CD4-positive, alpha-beta memory T cell (primary cell): Measurements from ENCODE around the gene PHF11. TPM values are rescaled to one million over a fixed set of nuclear protein-coding genes. Genes with fewer than 3 reads are reported as not detected.

Source experiments
- CTCF ChIA-PET: fragments of 350-600 bp; sonication (Branson Sonifier 250); formaldehyde crosslinking; loops from one replicate; lab custom pipeline; 2021; ENCODE audit warnings: inconsistent platforms; ENCODE audit not compliant: partially characterized antibody; lab: Charles Lee
- POLR2A ChIA-PET: fragments of 350-600 bp; sonication (Branson Sonifier 250); formaldehyde crosslinking; loops from one replicate; lab custom pipeline; 2021; ENCODE audit not compliant: partially characterized antibody; lab: Charles Lee
- DNase-seq, 5 donors: peaks; one replicate each; pipeline versions ENCODE4 v3.0.0 to v3.0.0-alpha.2; 2020 to 2022; ENCODE audit warnings: mixed read lengths in 1 of 5
- H3K27ac ChIP-seq: one replicate; pipeline ENCODE4 v1.7.0; 2013; ENCODE audit warnings: low read depth, low read length
- H3K27me3 ChIP-seq: 2 replicates; pipeline ENCODE4 v1.7.0; 2013; ENCODE audit warnings: mild to moderate bottlenecking, low read length, moderate library complexity; ENCODE audit not compliant: insufficient read depth
- H3K36me3 ChIP-seq: 2 replicates; pipeline ENCODE4 v1.7.0; 2013; ENCODE audit warnings: mild to moderate bottlenecking, low read length, moderate library complexity; ENCODE audit not compliant: insufficient read depth
- H3K4me1 ChIP-seq: 2 replicates; pipeline ENCODE4 v1.7.0; 2013; ENCODE audit warnings: mild to moderate bottlenecking, low read length, moderate library complexity; ENCODE audit not compliant: insufficient read depth
- H3K4me3 ChIP-seq, 2 donors: one replicate each; pipeline ENCODE4 v1.7.0; 2013; ENCODE audit warnings: low read length in 2 of 2, mild to moderate bottlenecking in 1 of 2
- H3K9me3 ChIP-seq, 2 donors: one replicate each; pipeline ENCODE4 v1.7.0; 2013; ENCODE audit warnings: low read length in 2 of 2, control low read depth in 1 of 2; ENCODE audit not compliant: control insufficient read depth in 1 of 2
- H3K27ac Mint-ChIP-seq, 7 donors: one replicate each; pipeline ENCODE4 v1.8.0; 2020 to 2021; ENCODE audit warnings: mixed read lengths in 7 of 7, mild to moderate bottlenecking in 6 of 7, inconsistent platforms in 3 of 7, moderate library complexity in 3 of 7
- H3K27me3 Mint-ChIP-seq, 2 donors: one replicate each; pipeline ENCODE4 v1.8.0; 2020 to 2021; ENCODE audit warnings: mixed read lengths in 2 of 2
- H3K36me3 Mint-ChIP-seq, 2 donors: one replicate each; pipeline ENCODE4 v1.8.0; 2020 to 2021; ENCODE audit warnings: mixed read lengths in 2 of 2, inconsistent platforms in 1 of 2, mild to moderate bottlenecking in 1 of 2
- H3K4me1 Mint-ChIP-seq, 4 donors: one replicate each; pipeline ENCODE4 v1.8.0; 2020 to 2021; ENCODE audit warnings: mixed read lengths in 4 of 4, mild to moderate bottlenecking in 1 of 4
- H3K4me3 Mint-ChIP-seq, 8 donors: one replicate each; pipeline ENCODE4 v1.8.0; 2020 to 2021; ENCODE audit warnings: mixed read lengths in 8 of 8, mild to moderate bottlenecking in 7 of 8, moderate library complexity in 6 of 8, inconsistent platforms in 3 of 8
- H3K9me3 Mint-ChIP-seq, 8 donors: one replicate each; pipeline ENCODE4 v1.8.0; 2020 to 2021; ENCODE audit warnings: mixed read lengths in 8 of 8, mild to moderate bottlenecking in 5 of 8, inconsistent platforms in 3 of 8, moderate library complexity in 1 of 8
- intact Hi-C: fragments of 100-400 bp; cut with micrococcal nuclease; formaldehyde crosslinking; loops from one replicate; pipeline ENCODE4 v1.15.1; 2023
- polyA plus RNA-seq, 2 donors: library from polyadenylated mRNA; unstranded; fragments of 300-500 nt; fragmentation: Illumina TruSeq; gene quantifications; one replicate each; pipeline ENCODE4 v1.2.3, GENCODE V29; 2021
- total RNA-seq, 2 experiments: library from RNA; stranded (reverse); gene quantifications; one replicate each; pipeline ENCODE4 v1.2.3, GENCODE V29; 2021

The PHF11 gene
- total and polyA plus RNA-seq, 4 experiments from 2014 or later = 90.4 to 139 (median 118) TPM

DNA sequence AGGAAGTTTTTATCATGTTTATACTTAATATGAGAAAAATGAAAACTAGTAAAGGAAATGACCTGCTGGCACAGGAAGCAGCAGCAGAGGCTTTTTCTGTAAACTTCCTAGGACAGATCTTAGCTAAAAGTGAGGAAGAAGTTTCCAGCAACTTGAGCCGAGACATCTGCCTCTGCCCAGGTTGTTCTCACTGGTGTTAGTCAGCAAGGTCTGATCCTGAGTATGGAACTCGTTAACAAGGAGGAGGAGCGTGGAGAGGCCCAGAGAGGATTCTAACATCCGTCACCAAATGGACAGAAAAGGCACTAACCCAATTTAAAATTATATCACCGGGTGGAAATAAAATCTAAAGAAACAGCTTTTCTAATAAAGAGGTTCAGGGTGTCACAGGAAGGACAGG is 43.6 kb downstream of the PHF11 start:
- peak overlapping the region in 7 of 8 donors; percentile 23 to 90 (median 63) for H3K4me3 Mint-ChIP-seq
- peaks cover 8% of the 10 kb centered on the region for H3K36me3 ChIP-seq
- H3K27ac ChIP-seq = no peak overlapping the region
- intact Hi-C loops = loop anchor here (5.0 kb wide), 1 partner anchor 48 kb away; the partner anchor contains the start of gene RCBTB1
- no peaks in the 10 kb centered on the region for H3K27me3 ChIP-seq
- POLR2A ChIA-PET = interaction anchor here (0.6 to 2.9 kb wide), 6 partner anchors 9 to 95 kb away, joined by 3 to 15 read pairs (median 8); partner anchors contain the start of genes CAB39L, PHF11, RCBTB1 and SETDB2
- H3K4me1 ChIP-seq = peaks cover 20% of the 10 kb centered on the region
- no peak overlapping the region for H3K4me3 ChIP-seq
- no peak for DNase-seq
- no peaks in the 10 kb centered on the region for H3K9me3 ChIP-seq
- H3K27me3 Mint-ChIP-seq = no peaks in the 10 kb centered on the region
- CTCF ChIA-PET = interaction anchor here (1.2 to 1.7 kb wide), 3 partner anchors 67 to 239 kb away, joined by 3 read pairs; no protein-coding TSS in a partner anchor
- H3K9me3 Mint-ChIP-seq = no peaks in the 10 kb centered on the region
- H3K4me1 Mint-ChIP-seq = peaks cover 18 to 19% (median 19%) of the 10 kb centered on the region in 4 donors
- H3K27ac Mint-ChIP-seq = peak overlapping the region; percentile 18 to 86 (median 84)
- H3K36me3 Mint-ChIP-seq = peaks cover 22 to 35% of the 10 kb centered on the region in 2 donors

DNA sequence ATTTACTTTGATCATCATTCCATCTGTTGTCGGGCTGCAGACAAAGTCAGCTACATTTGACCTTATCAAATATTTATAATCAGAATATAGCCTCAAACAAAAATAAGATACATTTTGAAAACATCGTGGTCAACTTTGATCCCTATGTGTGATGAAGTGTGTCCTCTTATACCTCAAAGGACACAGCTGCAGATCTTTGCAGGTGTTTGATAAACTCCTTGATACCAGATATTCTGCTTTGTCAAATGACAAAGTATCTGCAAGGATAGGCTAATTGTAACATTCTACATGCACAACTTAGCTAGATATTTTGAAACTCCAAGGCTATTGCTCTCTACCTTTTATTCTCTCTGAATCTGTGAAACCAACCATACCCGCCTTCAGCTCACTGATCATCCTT is 44.0 kb downstream of the PHF11 start:
- H3K4me1 Mint-ChIP-seq = peaks cover 16 to 19% (median 19%) of the 10 kb centered on the region in 4 donors
- Histone ChIP-seq H3K36me3 (peaks cover 8% of the 10 kb centered on the region), H3K27ac (no peak overlapping the region), H3K4me3 (no peak overlapping the region), H3K27me3 (no peaks in the 10 kb centered on the region), H3K9me3 (no peaks in the 10 kb centered on the region), H3K4me1 (peaks cover 20% of the 10 kb centered on the region)
- H3K9me3 Mint-ChIP-seq = no peaks in the 10 kb centered on the region
- intact Hi-C loops = loop anchor here (5.0 kb wide), 2 partner anchors 42 to 48 kb away; partner anchors contain the start of genes PHF11 and RCBTB1
- H3K4me3 Mint-ChIP-seq = peak overlapping the region in 6 of 8 donors; percentile 76 to 90 (median 82)
- POLR2A ChIA-PET = interaction anchor here (0.6 to 2.9 kb wide), 7 partner anchors 9 to 96 kb away, joined by 3 to 15 read pairs (median 5); partner anchors contain the start of genes CAB39L, PHF11, RCBTB1 and SETDB2
- H3K27me3 Mint-ChIP-seq = no peaks in the 10 kb centered on the region
- H3K27ac Mint-ChIP-seq = peak overlapping the region in 5 of 7 donors; percentile 18 to 92 (median 84)
- CTCF ChIA-PET = interaction anchor here (1.2 to 1.7 kb wide), 3 partner anchors 67 to 240 kb away, joined by 3 read pairs; no protein-coding TSS in a partner anchor
- DNase-seq = no peak
- H3K36me3 Mint-ChIP-seq = peaks cover 23 to 39% of the 10 kb centered on the region in 2 donors

DNA sequence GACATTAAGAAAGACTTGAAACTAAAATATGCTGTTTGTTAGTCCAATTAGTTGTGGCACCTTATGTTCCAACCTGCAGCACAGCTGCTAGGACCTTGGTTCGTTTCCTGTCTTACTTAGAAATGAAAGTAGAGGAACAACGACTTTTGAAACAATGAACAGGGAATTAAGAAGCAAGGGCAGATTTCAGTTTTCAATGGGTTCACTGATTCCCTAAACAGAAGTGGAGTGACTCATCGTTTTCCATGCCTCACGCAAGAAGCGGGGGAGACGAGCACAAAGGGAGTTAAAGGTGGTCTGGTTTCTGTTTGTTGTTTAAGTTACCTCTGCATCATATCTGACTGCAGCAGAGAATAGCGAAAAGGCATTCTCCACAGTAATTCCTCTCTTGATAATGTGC is 44.8 kb downstream of the PHF11 start:
- Mint-ChIP-seq H3K27me3 (no peaks in the 10 kb centered on the region), H3K27ac (peak overlapping the region; percentile 39 to 95 (median 87)), H3K4me3 (peak overlapping the region; percentile 76 to 90 (median 83)), H3K36me3 (peaks cover 25 to 43% of the 10 kb centered on the region in 2 donors), H3K9me3 (no peaks in the 10 kb centered on the region), H3K4me1 (peaks cover 16 to 19% (median 18%) of the 10 kb centered on the region in 4 donors)
- H3K27ac ChIP-seq = peak overlapping the region; percentile 29
- ChIA-PET CTCF (interaction anchor here (1.2 to 1.7 kb wide), 2 partner anchors 98 to 241 kb away, joined by 3 read pairs; no protein-coding TSS in a partner anchor), POLR2A (interaction anchor here (1.0 to 2.9 kb wide), 6 partner anchors 10 to 96 kb away, joined by 3 to 15 read pairs (median 8); partner anchors contain the start of genes CAB39L, PHF11, RCBTB1 and SETDB2)
- peaks cover 20% of the 10 kb centered on the region for H3K4me1 ChIP-seq
- H3K27me3 ChIP-seq = no peaks in the 10 kb centered on the region
- H3K4me3 ChIP-seq = peak overlapping the region; percentile 3 to 36
- intact Hi-C loops = loop anchor here (5.0 kb wide), 1 partner anchor 43 kb away; the partner anchor contains the start of gene PHF11
- H3K9me3 ChIP-seq = no peaks in the 10 kb centered on the region
- H3K36me3 ChIP-seq = peaks cover 10% of the 10 kb centered on the region
- DNase-seq = peak in 3 of 5 donors; percentile 9 to 14 (median 10)

DNA sequence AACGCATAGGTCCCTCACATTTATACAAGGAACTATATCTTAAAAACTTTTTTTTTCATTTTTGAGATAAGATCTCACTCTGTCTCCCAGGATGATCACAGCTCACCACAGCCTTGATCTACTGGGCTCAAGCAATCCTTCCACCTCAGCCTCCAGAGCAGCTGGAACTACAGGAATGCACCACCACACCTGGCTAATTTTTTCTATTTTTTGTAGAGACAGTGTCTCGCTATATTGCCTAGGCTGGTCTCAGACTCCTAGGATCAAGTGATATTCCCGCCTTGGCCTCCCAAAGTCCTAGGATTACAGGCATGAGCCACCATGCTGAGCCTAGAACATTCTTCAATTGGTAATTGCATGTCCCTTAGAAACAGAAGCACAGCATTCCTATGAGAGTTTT is 47.9 kb downstream of the PHF11 start:
- H3K4me1 Mint-ChIP-seq = peaks cover 16 to 19% (median 18%) of the 10 kb centered on the region in 4 donors
- H3K4me1 ChIP-seq = peaks cover 20% of the 10 kb centered on the region
- H3K27ac Mint-ChIP-seq = peak overlapping the region in 1 of 7 donors; percentile 4
- POLR2A ChIA-PET = no interaction called here
- H3K36me3 Mint-ChIP-seq = peaks cover 38 to 58% of the 10 kb centered on the region in 2 donors
- CTCF ChIA-PET = interaction anchor here (1.2 kb wide), 1 partner anchor 10 kb away, joined by 3 read pairs; no protein-coding TSS in a partner anchor
- no peaks in the 10 kb centered on the region for H3K9me3 ChIP-seq
- intact Hi-C loops = loop anchor here (5.0 kb wide), 1 partner anchor 46 kb away; the partner anchor contains the start of gene PHF11
- H3K27me3 Mint-ChIP-seq = no peaks in the 10 kb centered on the region
- no peaks in the 10 kb centered on the region for H3K27me3 ChIP-seq
- no peak for DNase-seq
- H3K4me3 Mint-ChIP-seq = no peak overlapping the region
- H3K27ac ChIP-seq = no peak overlapping the region
- H3K4me3 ChIP-seq = no peak overlapping the region
- no peaks in the 10 kb centered on the region for H3K9me3 Mint-ChIP-seq
- peaks cover 19% of the 10 kb centered on the region for H3K36me3 ChIP-seq

DNA sequence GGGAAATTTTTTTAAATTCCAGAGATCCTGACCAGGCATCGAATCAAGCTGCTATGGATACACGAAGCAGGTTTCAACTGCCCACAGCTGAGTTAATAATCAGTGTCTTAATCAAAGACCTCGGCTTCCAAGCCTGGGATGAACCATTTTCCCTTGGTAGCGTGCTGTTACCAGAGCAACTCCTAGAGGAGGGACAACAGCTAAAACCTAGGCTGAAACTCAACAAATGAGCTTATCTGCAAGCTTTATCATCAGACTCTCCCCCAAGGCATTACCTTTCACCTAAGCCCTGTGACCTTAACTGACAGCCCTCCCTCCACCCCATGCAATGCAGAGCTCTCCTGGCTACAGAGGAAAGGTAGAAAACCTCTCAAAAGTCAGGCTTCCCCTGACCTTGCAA is 49.9 kb downstream of the PHF11 start:
- H3K36me3 Mint-ChIP-seq = peaks cover 40 to 62% of the 10 kb centered on the region in 2 donors
- DNase-seq = no peak
- H3K9me3 Mint-ChIP-seq = no peaks in the 10 kb centered on the region
- no peaks in the 10 kb centered on the region for H3K27me3 Mint-ChIP-seq
- H3K4me1 Mint-ChIP-seq = peaks cover 2 to 5% (median 3%) of the 10 kb centered on the region in 4 donors
- H3K27ac ChIP-seq = no peak overlapping the region
- no peak overlapping the region for H3K4me3 Mint-ChIP-seq
- H3K36me3 ChIP-seq = peaks cover 12% of the 10 kb centered on the region
- intact Hi-C loops = no loop called here
- no peaks in the 10 kb centered on the region for H3K9me3 ChIP-seq
- ChIA-PET POLR2A (no interaction called here), CTCF (interaction anchor here (0.9 kb wide), 1 partner anchor 10 kb away, joined by 3 read pairs; no protein-coding TSS in a partner anchor)
- no peak overlapping the region for H3K4me3 ChIP-seq
- no peaks in the 10 kb centered on the region for H3K27me3 ChIP-seq
- peak overlapping the region in 1 of 7 donors; percentile 32 for H3K27ac Mint-ChIP-seq
- H3K4me1 ChIP-seq = peaks cover 5% of the 10 kb centered on the region

DNA sequence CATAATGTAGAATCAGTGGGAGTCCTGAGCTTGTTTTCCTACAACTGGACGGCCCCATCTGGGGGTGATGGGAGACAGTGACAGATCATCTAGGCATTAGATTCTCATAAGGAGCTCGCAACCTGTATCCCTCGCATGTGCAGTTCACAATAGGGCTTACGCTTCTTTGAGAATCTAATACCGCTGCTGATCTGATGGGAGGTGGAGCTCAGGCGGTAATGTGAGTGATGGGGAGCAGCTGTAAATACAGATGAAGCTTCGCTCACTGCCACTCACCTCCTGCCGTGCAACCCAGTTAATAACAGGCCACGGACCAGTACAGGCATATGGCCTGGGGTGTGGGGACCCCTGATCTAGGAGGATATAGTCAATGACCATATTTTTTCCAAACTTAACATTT is 50.8 kb downstream of the PHF11 start:
- H3K4me3 Mint-ChIP-seq = no peak overlapping the region
- peaks cover 0 to 1% (median under 1%) of the 10 kb centered on the region in 4 donors for H3K4me1 Mint-ChIP-seq
- H3K4me1 ChIP-seq = no peaks in the 10 kb centered on the region
- H3K27ac Mint-ChIP-seq = no peak overlapping the region
- DNase-seq = no peak
- no peak overlapping the region for H3K4me3 ChIP-seq
- no peaks in the 10 kb centered on the region for H3K27me3 ChIP-seq
- no peaks in the 10 kb centered on the region for H3K27me3 Mint-ChIP-seq
- H3K9me3 ChIP-seq = no peaks in the 10 kb centered on the region
- H3K9me3 Mint-ChIP-seq = no peaks in the 10 kb centered on the region
- POLR2A ChIA-PET = no interaction called here
- H3K36me3 Mint-ChIP-seq = peaks cover 42 to 64% of the 10 kb centered on the region in 2 donors
- H3K27ac ChIP-seq = no peak overlapping the region
- CTCF ChIA-PET = interaction anchor here (0.9 kb wide), 1 partner anchor 9 kb away, joined by 3 read pairs; no protein-coding TSS in a partner anchor
- peaks cover 12% of the 10 kb centered on the region for H3K36me3 ChIP-seq
- intact Hi-C loops = no loop called here

DNA sequence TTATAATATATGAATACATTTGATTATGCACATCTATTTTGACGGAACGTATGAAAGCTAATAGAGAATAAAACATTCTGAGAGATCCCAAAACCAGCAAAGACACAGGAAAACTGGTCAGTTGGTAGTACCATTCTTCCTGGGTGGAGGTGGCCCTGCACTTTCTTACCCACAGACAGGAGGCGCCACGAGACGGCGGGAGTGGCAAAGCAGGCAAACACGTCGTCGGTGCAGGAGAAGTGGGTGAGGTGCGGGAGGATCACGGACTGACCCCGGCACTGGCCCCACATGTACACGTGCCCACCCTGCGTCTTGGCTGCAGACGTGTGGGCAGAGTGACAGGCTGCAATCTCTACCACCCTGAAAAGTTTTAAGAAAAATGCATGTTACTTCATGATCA is 53.5 kb downstream of the PHF11 start:
- POLR2A ChIA-PET = no interaction called here
- H3K27me3 Mint-ChIP-seq = no peaks in the 10 kb centered on the region
- H3K9me3 ChIP-seq = no peaks in the 10 kb centered on the region
- DNase-seq = no peak
- peaks cover 0 to 4% (median under 1%) of the 10 kb centered on the region in 4 donors for H3K4me1 Mint-ChIP-seq
- H3K27me3 ChIP-seq = no peaks in the 10 kb centered on the region
- H3K36me3 ChIP-seq = peaks cover 19% of the 10 kb centered on the region
- no peak overlapping the region for H3K4me3 ChIP-seq
- H3K36me3 Mint-ChIP-seq = peaks cover 59 to 74% of the 10 kb centered on the region in 2 donors
- CTCF ChIA-PET = no interaction called here
- no peak overlapping the region for H3K27ac Mint-ChIP-seq
- no peak overlapping the region for H3K4me3 Mint-ChIP-seq
- H3K9me3 Mint-ChIP-seq = no peaks in the 10 kb centered on the region
- intact Hi-C loops = no loop called here
- H3K4me1 ChIP-seq = no peaks in the 10 kb centered on the region
- H3K27ac ChIP-seq = no peak overlapping the region
